Ovary (tissue), 3 donors: Measurements from ENCODE around the gene TSC2.

Experiments
- EP300 ChIP-seq: sonication (generic); formaldehyde crosslinking; IDR thresholded peaks from one replicate; pipeline ENCODE4 v1.6.1; 2017; ENCODE audit warnings: antibody characterized with exemption
- POLR2A ChIP-seq: fragments of 450-650 bp; IDR thresholded peaks from one replicate; pipeline ENCODE4 v1.6.1; 2017; ENCODE audit warnings: antibody characterized with exemption, mild to moderate bottlenecking, moderate library complexity
- TF ChIP-seq, protein P1 (sequence below), 3 donors: fragments of 450-650 bp in 2 of 3; fragments of 200-600 bp in 1 of 3; IDR thresholded peaks; one replicate each; pipeline versions ENCODE4 v1.5.1 to v1.8.0; 2016 to 2022; ENCODE audit warnings: antibody characterized with exemption in 3 of 3, mild to moderate bottlenecking in 1 of 3
- donor health status: DM: no; HTN: no; CAD: no.

- TF ChIP-seq, protein P1, sequence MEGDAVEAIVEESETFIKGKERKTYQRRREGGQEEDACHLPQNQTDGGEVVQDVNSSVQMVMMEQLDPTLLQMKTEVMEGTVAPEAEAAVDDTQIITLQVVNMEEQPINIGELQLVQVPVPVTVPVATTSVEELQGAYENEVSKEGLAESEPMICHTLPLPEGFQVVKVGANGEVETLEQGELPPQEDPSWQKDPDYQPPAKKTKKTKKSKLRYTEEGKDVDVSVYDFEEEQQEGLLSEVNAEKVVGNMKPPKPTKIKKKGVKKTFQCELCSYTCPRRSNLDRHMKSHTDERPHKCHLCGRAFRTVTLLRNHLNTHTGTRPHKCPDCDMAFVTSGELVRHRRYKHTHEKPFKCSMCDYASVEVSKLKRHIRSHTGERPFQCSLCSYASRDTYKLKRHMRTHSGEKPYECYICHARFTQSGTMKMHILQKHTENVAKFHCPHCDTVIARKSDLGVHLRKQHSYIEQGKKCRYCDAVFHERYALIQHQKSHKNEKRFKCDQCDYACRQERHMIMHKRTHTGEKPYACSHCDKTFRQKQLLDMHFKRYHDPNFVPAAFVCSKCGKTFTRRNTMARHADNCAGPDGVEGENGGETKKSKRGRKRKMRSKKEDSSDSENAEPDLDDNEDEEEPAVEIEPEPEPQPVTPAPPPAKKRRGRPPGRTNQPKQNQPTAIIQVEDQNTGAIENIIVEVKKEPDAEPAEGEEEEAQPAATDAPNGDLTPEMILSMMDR (IDR thresholded peaks at IDR 0.05) = no peak
- TF ChIP-seq POLR2A (no peak), EP300 (no peak)
Measured at GRCh38 chr16:2075631-2076030, 27.8 kb downstream of the TSC2 start.
